Smooth muscle cell (in vitro differentiated cells): ENCODE data around the gene PPP6R2. TPM values are rescaled to one million over a fixed set of nuclear protein-coding genes. Genes with fewer than 3 reads are reported as not detected.

ENCODE experiments used
- DNase-seq: peaks from one replicate; lab custom pipeline; 2025; ENCODE audit not compliant: unreplicated experiment; lab: John Stamatoyannopoulos, UW
- H2AFZ ChIP-seq: fragments of 200-600 bp; sonication (generic); 2 replicates; pipeline ENCODE4 v1.6.0; 2016; ENCODE audit warnings: antibody characterized with exemption, low read depth, mild to moderate bottlenecking
- H3F3A ChIP-seq: fragments of 200-600 bp; sonication (generic); 2 replicates; pipeline ENCODE4 v1.6.0; 2017; ENCODE audit warnings: antibody characterized with exemption, low read depth
- H3K27ac ChIP-seq: fragments of 200-600 bp; sonication (generic); 2 replicates; pipeline ENCODE4 v1.5.1; 2016; ENCODE audit warnings: low read depth, mild to moderate bottlenecking
- H3K27me3 ChIP-seq: fragments of 200-600 bp; sonication (generic); 2 replicates; pipeline ENCODE4 v1.6.1; 2016; ENCODE audit warnings: low read depth, mild to moderate bottlenecking
- H3K36me3 ChIP-seq: fragments of 200-600 bp; sonication (generic); 2 replicates; pipeline ENCODE4 v1.5.1; 2016; ENCODE audit warnings: low read depth
- H3K4me1 ChIP-seq: fragments of 200-600 bp; sonication (generic); 2 replicates; pipeline ENCODE4 v1.5.1; 2016; ENCODE audit warnings: low read depth
- H3K4me2 ChIP-seq: fragments of 200-600 bp; sonication (generic); 2 replicates; pipeline ENCODE4 v1.6.0; 2016; ENCODE audit warnings: mild to moderate bottlenecking
- H3K4me3 ChIP-seq: fragments of 200-600 bp; sonication (generic); 2 replicates; pipeline ENCODE4 v1.5.1; 2016; ENCODE audit warnings: mild to moderate bottlenecking
- H3K79me2 ChIP-seq: fragments of 200-600 bp; sonication (generic); 2 replicates; pipeline ENCODE4 v1.6.0; 2016; ENCODE audit warnings: low read depth, mild to moderate bottlenecking
- H3K9ac ChIP-seq: fragments of 200-600 bp; sonication (generic); 2 replicates; pipeline ENCODE4 v1.6.0; 2016; ENCODE audit warnings: low read depth
- H3K9me3 ChIP-seq: fragments of 200-600 bp; sonication (generic); replicated peaks from 2 replicates; pipeline ENCODE4 v1.5.1; 2016; ENCODE audit warnings: low read depth
- H4K20me1 ChIP-seq: fragments of 200-600 bp; sonication (generic); 2 replicates; pipeline ENCODE4 v1.6.0; 2016; ENCODE audit warnings: low read depth
- WGBS: methylation state at CpG from one replicate; pipeline ENCODE4 v1.1.7; 2016; ENCODE audit warnings: low lambda C conversion rate; 5-methylcytosine and 5-hydroxymethylcytosine counted together
- polyA plus RNA-seq: library from polyadenylated mRNA; unstranded; fragments of >200 nt; fragmentation: Nextera tagmentation; extraction: Ambion mirVana; gene quantifications from 2 replicates; pipeline ENCODE4 v1.2.1, GENCODE V29; 2016
- total RNA-seq: library from RNA; depleted of rRNA; stranded (reverse); fragments of >200 nt; gene quantifications from 2 replicates; pipeline ENCODE4 v1.2.3, GENCODE V29; 2014
- TF ChIP-seq, protein P1 (sequence below): fragments of 200-600 bp; sonication (generic); IDR thresholded peaks from 2 replicates; pipeline ENCODE4 v1.5.1; 2017; ENCODE audit warnings: borderline replicate concordance, mild to moderate bottlenecking, antibody characterized with exemption; ENCODE audit not compliant: insufficient read depth, poor library complexity, severe bottlenecking

PPP6R2 gene
- 24.6 and 30.7 TPM in 2 replicates for total RNA-seq
- polyA plus RNA-seq, result 31.6 and 36.3 TPM in 2 replicates

- H3K4me3 ChIP-seq, result peak within 1 kb of the TSS; percentile 63
- no peaks in the 10 kb centered on the region for H3K4me1 ChIP-seq
- TF ChIP-seq, protein P1, sequence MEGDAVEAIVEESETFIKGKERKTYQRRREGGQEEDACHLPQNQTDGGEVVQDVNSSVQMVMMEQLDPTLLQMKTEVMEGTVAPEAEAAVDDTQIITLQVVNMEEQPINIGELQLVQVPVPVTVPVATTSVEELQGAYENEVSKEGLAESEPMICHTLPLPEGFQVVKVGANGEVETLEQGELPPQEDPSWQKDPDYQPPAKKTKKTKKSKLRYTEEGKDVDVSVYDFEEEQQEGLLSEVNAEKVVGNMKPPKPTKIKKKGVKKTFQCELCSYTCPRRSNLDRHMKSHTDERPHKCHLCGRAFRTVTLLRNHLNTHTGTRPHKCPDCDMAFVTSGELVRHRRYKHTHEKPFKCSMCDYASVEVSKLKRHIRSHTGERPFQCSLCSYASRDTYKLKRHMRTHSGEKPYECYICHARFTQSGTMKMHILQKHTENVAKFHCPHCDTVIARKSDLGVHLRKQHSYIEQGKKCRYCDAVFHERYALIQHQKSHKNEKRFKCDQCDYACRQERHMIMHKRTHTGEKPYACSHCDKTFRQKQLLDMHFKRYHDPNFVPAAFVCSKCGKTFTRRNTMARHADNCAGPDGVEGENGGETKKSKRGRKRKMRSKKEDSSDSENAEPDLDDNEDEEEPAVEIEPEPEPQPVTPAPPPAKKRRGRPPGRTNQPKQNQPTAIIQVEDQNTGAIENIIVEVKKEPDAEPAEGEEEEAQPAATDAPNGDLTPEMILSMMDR, result no peak
- peak within 1 kb of the TSS; percentile 93 for H3K9ac ChIP-seq
- H3K27ac ChIP-seq, result peak within 1 kb of the TSS; percentile 32
- H3K79me2 ChIP-seq, result peaks cover 12% of the 10 kb centered on the region
- H3K9me3 ChIP-seq, result no peaks in the 10 kb centered on the region
- DNase-seq, result peak; percentile 61
- peak within 1 kb of the TSS; percentile 96 for H2AFZ ChIP-seq
- H3F3A ChIP-seq, result peaks cover 3% of the 10 kb centered on the region
- H4K20me1 ChIP-seq, result peaks cover 16% of the 10 kb centered on the region
- WGBS, result 0% methylated on average over 46 of the region's 87 CpGs
- H3K27me3 ChIP-seq, result no peaks in the 10 kb centered on the region
- no peaks in the 10 kb centered on the region for H3K36me3 ChIP-seq
- peak within 1 kb of the TSS; percentile 94 for H3K4me2 ChIP-seq
Measured at GRCh38 chr22:50342651-50343540, at the start of gene PPP6R2. Gene PPP6R2, plus strand, starts transcription at chr22:50343327. Its CDS starts 50,582 bp downstream, at chr22:50393909.

DNA sequence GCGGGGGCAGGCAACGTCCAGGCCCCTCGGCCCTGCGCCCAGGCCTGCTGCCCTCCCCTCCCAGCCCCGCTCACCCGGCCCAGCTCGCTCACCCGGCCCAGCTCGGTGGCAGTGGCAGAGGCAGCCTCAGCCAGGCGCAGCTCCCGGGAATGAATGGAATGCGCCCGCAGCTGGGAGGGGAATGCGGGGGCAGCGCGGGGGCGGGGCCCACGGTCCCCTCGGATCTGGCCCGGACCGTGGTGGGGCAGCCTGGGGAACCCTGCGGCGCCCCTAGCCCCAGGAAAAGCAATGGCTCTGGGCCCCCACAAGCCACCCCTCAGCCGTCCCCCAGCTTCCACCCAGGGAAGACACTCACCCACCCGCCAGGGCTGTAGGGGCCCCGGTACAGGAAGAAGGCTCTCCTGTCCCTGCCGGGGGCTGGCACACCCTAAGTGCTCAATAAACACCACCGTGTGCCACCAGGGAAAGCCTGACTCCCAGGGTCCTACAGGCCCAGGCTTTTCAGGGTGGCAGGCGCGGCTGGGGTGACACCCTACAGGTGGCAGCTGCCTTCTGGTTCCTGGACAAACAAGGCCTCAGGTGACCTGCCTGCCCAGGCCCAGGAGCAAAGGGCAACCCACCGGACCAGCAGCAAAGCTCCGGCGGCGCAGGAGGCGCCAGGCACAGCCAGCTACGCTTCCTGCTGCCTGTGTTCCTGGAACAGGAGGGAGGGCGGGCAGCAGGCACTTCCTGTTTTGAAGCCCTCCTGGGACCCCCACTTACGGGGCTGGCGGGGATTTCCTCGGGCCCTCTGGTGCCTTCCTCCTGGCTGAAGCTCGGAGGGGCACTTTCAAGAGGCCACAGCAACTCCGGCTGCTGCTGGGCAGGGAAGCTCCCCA, 49.4 kb upstream of the PPP6R2 start:
- Histone ChIP-seq H3K4me1 (peaks cover 21% of the 10 kb centered on the region), H3K27ac (peak overlapping the region; percentile 90), H3K79me2 (peaks cover 98% of the 10 kb centered on the region), H3K36me3 (no peaks in the 10 kb centered on the region), H2AFZ (no peak overlapping the region), H3K27me3 (no peaks in the 10 kb centered on the region), H3K9ac (peak overlapping the region; percentile 45), H3K4me3 (peak overlapping the region; percentile 29), H3K4me2 (peak overlapping the region; percentile 84), H3K9me3 (no peaks in the 10 kb centered on the region), H4K20me1 (peaks cover 100% of the 10 kb centered on the region), H3F3A (peaks cover 10% of the 10 kb centered on the region)
- TF ChIP-seq, protein P1, result no peak
- WGBS, result 36% methylated on average over 20 of the region's 42 CpGs
- peak; percentile 53 for DNase-seq

DNA sequence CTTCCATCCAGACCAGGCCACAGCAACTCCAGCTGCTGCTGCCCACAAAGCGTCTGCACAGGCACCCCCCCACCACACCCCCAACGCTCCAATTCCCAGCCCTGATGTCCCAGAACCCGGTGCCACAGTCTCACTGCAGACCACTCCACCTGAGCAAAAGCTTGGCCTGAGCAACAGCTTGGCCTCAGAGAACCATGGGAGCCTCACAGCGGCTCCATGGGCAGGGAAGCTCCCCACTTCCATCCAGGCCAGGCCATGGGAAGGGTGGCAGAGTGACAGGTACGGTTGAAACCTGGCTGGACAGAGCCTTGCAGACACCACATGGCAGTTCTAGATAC, 48.8 kb upstream of the PPP6R2 start:
- 65% methylated on average over 5 of the region's 5 CpGs for WGBS
- DNase-seq, result no peak
- Histone ChIP-seq H3K79me2 (peaks cover 98% of the 10 kb centered on the region), H3K9me3 (no peaks in the 10 kb centered on the region), H3K9ac (peak overlapping the region; percentile 45), H3K27ac (peak overlapping the region; percentile 90), H3K4me1 (peaks cover 26% of the 10 kb centered on the region), H3K36me3 (no peaks in the 10 kb centered on the region), H3F3A (peaks cover 10% of the 10 kb centered on the region), H2AFZ (no peak overlapping the region), H3K27me3 (no peaks in the 10 kb centered on the region), H3K4me2 (peak overlapping the region; percentile 84), H4K20me1 (peaks cover 100% of the 10 kb centered on the region), H3K4me3 (no peak overlapping the region)
- TF ChIP-seq, protein P1, result no peak
